Measurements from ENCODE around the gene GRIK3.

- TF ChIP-seq LEF1 (IDR thresholded peaks at IDR 0.05; ENCODE audit: borderline replicate concordance) (no peak), FOXA1 (IDR thresholded peaks at IDR 0.05) (no peak), BHLHE40 (IDR thresholded peaks at IDR 0.05; ENCODE audit: borderline replicate concordance) (no peak), SP1 (IDR thresholded peaks at IDR 0.05) (no peak), SUZ12 (IDR thresholded peaks at IDR 0.05) (no peak), PKNOX1 (IDR thresholded peaks at IDR 0.05) (no peak), FOXM1 (IDR thresholded peaks at IDR 0.05; ENCODE audit: borderline replicate concordance) (no peak), FOXK2 (IDR thresholded peaks at IDR 0.05) (no peak), ZNF384 (IDR thresholded peaks at IDR 0.05) (no peak), HDGF (IDR thresholded peaks at IDR 0.05; ENCODE audit: borderline replicate concordance) (no peak), TARDBP (IDR thresholded peaks at IDR 0.05) (no peak)
Observed at GRCh38 chr1:36802018-36802417, 232.3 kb downstream of the GRIK3 start.

Data from HEK293T (cell line).